HG02642 (cell line): Measurements from ENCODE around the gene ZCCHC13.
"Not testable (repeated sequence)": the region's sequence is repeated elsewhere in the genome, so short reads cannot be mapped to it uniquely, and the experiment has no call there.

Source experiments
- ATAC-seq: cut with Tn5 transposase; IDR thresholded peaks from one replicate; pipeline ENCODE4 v1.9.1; 2021; ENCODE audit warnings: mild to moderate bottlenecking; ENCODE audit not compliant: unreplicated experiment, poor library complexity

ZCCHC13 gene

GRCh38 chrX:74304016-74304415, at the start of gene ZCCHC13:
ZCCHC13 (plus strand) TSS chrX:74304180; CDS start chrX:74304267, 87 bp downstream.
- no peak for ATAC-seq

- not testable (repeated sequence) for ATAC-seq
Observed at GRCh38 chrX:74258111-74258510, 45.9 kb upstream of the ZCCHC13 start.

GRCh38 chrX:74259885-74260491, 44.0 kb upstream of the ZCCHC13 start:
- ATAC-seq, result no peak

- no peak for ATAC-seq
Observed at GRCh38 chrX:74262452-74263209, 41.3 kb upstream of the ZCCHC13 start.

- no peak for ATAC-seq
Observed at GRCh38 chrX:74270393-74270792, 33.6 kb upstream of the ZCCHC13 start.

- peak; percentile 81 for ATAC-seq
Observed at GRCh38 chrX:74272230-74272629, 31.8 kb upstream of the ZCCHC13 start.

- no peak for ATAC-seq
Observed at GRCh38 chrX:74274516-74274915, 29.5 kb upstream of the ZCCHC13 start.

- ATAC-seq, result no peak
Observed at GRCh38 chrX:74277320-74277719, 26.7 kb upstream of the ZCCHC13 start.

GRCh38 chrX:74277846-74278245, 26.1 kb upstream of the ZCCHC13 start:
- no peak for ATAC-seq

- peak; percentile 73 for ATAC-seq
Observed at GRCh38 chrX:74280759-74281158, 23.2 kb upstream of the ZCCHC13 start.

GRCh38 chrX:74284391-74284952, 19.5 kb upstream of the ZCCHC13 start:
- ATAC-seq, result no peak

- ATAC-seq, result no peak
Observed at GRCh38 chrX:74286950-74287740, 16.8 kb upstream of the ZCCHC13 start.

- ATAC-seq, result no peak
Observed at GRCh38 chrX:74291577-74291963, 12.4 kb upstream of the ZCCHC13 start.

- ATAC-seq, result peak; percentile 90
Observed at GRCh38 chrX:74291964-74292807, 11.8 kb upstream of the ZCCHC13 start.

- ATAC-seq, result peak; percentile 1
Observed at GRCh38 chrX:74292808-74293123, 11.2 kb upstream of the ZCCHC13 start.

- ATAC-seq, result peak; percentile 42
Observed at GRCh38 chrX:74293343-74293946, 10.5 kb upstream of the ZCCHC13 start.

- no peak for ATAC-seq
Observed at GRCh38 chrX:74295101-74295500, 8.9 kb upstream of the ZCCHC13 start.

- ATAC-seq, result no peak
Observed at GRCh38 chrX:74297766-74298165, 6.2 kb upstream of the ZCCHC13 start.

GRCh38 chrX:74300869-74301268, 3.1 kb upstream of the ZCCHC13 start:
- ATAC-seq, result no peak

- no peak for ATAC-seq
Observed at GRCh38 chrX:74318672-74319071, 14.7 kb downstream of the ZCCHC13 start.
